GM19351 (cell line): ENCODE data around the gene DENND4C.
"Not testable (repeated sequence)": the region's sequence is repeated elsewhere in the genome, so short reads cannot be mapped to it uniquely, and the experiment has no call there.

Experiments used
- ATAC-seq: cut with Tn5 transposase; IDR thresholded peaks from one replicate; pipeline ENCODE4 v1.9.1; 2021; ENCODE audit warnings: mild to moderate bottlenecking, moderate library complexity; ENCODE audit not compliant: unreplicated experiment

DENND4C gene

DNA sequence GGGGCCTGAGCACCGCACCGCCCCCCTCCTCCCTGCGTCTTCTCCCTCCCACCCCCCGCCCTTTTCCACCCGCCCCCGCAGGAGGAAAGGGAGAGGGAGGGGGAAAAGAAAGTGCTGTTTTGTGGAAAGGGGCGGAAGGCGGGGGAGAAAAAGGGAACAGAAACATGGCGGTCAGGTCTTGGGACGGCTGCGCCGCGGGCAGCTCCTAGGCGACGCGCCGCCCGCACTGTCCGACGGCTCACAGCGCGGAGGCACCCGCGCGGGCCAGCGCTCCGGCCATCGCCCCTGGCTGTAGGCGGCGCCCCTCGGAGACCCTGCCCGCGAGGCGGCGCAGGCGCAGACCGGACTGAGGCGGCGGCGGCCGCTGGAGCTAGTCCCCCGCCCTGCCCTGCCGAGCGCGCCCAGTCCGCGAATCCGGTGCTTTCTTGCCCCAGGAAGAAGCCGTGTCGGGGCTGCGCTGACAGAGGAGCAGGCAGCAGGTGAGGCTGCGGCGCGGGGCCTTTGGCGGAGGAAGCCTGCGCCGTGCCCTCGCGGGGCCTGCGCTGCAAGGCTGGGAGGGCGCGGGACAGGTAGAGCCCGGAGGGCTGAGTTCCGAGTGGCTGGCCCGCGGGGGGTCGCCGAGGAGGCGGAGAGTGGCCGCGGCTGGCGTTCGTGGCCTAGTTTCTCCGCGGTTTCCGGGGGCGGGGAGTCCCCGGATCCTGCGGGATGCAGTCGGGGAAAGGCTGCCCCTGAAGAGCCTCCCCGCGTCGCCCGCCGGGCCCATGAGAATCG lies at the start of gene DENND4C:
Gene DENND4C (plus strand): TSS at position 339 of the 771 bp plus-strand sequence. CDS start 45,482 bp downstream, outside the sequence.
- peak; percentile 70 for ATAC-seq

DNA sequence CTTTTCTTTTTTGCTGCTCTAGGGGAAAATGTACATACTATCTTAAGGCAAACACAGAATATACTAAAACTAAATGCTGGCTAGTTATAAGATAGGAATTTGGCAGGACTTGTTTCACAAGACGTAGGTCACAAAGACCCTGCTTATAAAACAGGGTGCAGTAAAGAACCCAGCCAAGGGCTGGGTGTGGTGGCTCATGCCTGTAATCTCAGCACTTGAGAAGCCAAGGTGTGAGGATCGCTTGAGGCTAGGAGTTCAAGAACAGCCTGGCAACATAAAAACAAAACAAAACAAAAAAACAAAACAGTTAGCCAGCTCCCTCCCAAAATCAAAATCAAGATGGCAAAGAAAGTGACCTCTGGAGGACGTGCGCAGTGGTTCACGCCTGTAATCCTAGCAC lies 49.5 kb upstream of the DENND4C start:
- ATAC-seq, result no peak

DNA sequence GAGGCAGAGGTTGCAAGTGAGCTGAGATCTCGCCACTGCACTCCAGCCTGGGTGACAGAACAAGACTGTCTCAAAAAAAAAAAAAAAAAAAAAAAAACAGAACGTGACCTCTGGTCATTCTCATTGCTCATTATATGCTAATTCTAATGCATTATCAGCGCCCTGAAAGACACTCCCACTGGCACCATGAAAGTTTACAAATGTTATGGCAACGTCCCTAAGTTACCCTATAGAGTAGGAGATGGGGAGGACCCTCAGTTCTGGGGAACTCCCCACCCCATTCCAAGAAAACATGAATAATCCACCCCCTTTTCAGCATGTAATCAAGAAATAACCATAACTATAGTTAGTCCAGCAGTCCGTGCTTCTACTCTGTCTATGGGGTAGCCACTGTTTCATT lies 48.9 kb upstream of the DENND4C start:
- no peak for ATAC-seq

DNA sequence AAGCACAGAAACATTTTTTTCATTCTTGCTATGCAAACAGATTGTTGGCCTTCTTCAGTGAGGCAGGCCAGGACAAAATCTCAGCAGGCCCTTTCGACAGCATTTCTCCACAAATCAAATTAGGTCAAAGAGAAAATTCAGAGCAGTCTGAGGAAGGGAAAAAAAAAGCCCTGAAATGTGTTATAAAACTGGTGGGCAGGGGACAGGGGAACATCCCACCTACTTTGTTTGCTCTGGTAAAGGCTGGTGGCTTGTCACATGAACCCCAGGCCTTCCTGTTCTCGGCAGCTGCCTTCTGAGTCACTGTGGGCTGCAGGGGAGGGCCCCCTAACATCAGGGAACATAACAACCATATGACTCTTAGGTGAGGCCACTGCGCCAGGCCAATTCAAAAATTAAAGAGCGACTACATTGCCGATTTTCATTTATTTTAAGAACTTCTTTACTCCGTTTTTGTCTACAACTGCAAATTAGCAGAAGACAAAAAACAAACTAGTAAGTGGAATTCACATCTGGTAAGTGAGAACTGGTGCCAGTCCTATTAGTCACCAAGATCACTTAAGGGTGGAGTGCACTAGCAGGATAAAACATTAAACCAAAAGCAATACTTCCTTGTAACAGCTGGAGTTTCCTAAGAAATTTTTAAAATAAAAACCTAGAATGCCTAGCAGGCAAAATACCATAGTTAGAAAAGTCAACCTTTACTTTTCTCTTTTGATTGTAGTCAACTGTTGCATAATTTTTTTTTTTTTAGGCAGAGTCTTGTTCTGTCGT lies 46.2 kb upstream of the DENND4C start:
- ATAC-seq, result peak; percentile 99

DNA sequence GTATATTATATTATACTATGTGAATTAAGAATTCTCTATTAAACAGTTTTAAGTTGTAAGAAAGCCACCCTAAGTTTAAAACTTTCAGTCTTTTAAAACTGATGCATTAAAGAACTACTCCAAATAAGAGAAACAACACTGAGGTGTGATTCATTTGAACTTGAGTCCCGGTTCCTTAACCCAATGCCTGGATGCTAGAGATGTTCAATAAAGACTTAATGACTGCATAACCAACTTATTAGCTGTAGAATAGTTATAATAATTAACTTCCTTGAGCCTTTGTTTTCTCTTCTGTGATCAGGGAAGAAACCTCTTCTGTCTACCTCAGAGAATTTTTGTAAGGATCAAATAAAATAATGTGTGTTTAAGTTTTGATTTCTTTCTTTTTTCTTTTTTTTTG lies 45.3 kb upstream of the DENND4C start:
- ATAC-seq, result no peak

DNA sequence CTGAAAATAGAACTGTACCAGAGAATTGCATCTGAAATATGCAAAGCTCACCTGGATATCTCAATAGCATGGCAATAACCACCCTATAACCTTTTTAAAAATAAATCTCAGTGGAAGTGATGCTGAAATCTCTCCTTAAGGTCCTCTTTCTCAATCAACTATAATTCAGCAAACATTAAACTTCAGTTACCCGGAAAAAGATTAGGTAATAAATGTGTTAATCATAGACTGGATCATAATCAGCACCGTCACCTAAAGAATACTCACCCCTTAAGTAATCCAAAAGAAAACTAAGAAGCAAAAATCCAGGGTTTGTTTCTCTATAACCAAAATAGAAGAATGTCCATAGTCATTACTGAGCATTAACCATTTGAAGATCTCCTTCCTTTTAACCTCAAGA lies 44.3 kb upstream of the DENND4C start:
- no peak for ATAC-seq

DNA sequence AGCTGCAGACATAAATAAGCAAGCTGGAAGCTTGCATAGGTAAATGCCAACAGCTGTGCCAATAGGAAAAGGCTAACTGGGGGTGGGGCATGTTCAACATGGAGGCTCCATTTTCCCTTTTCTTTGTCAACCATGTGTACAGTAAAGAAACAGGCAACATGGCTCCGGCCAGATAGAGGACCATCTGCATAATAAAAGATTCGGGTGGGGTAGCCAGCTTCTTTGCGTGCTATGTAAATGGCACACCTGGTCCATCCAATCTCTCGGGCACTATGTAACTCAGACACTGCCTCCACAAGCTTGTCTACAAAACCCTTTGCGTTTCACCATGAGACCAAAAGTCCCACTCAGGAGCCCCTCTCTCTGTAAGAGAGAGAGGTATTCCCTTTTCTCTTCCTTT lies 41.7 kb upstream of the DENND4C start:
- ATAC-seq, result no peak

DNA sequence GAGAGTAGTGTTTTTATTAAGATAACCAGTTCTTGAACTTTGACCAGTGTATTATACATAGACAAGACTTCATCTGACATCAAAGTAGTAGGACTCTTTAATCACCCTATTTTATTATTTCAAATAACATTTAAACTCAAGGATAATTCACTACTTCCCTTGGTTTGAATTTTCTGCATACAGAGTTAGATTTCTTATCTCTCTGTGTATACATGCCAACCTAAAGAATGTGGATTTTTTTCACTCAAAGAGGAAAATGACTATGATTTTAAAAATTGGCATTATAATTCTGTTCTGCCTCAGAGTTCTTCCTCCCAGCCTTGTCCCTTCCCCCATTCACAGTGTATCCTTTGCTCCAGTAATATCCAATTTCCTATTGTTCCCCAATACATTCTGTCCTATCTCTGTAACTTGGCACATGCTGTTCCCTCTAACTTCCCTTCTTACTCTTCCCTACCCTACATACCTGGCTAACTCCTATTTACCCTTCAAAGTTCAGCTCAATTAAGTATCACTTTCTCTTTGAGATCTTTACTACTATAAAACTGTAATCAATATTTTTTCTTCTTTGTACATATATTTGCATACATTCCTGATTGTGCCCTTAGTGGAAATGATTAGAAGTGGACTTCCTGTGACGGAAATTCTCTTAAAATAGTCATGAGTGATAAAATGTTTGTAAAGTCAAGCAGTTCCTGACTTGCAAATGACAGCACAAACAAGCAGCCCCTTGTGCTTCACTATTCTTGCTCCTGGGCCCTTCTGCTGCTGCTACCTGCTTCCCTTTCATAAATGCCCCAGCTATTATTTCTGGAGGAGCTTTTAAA lies 38.1 kb upstream of the DENND4C start:
- no peak for ATAC-seq

DNA sequence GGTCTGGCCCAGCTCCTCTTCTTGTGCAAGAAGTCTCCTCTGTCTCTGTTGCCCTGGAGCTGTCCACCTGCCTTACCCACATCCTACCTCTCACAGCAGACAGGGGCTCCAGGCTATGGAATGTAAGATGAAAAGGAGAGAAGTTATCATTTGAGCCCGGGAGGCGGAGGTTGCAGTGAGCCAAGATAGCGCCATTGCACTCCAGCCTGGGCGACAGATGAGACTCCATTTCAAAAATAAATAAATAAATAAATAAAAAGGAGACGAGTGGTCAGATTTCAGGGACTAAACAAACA lies 37.5 kb upstream of the DENND4C start:
- no peak for ATAC-seq

DNA sequence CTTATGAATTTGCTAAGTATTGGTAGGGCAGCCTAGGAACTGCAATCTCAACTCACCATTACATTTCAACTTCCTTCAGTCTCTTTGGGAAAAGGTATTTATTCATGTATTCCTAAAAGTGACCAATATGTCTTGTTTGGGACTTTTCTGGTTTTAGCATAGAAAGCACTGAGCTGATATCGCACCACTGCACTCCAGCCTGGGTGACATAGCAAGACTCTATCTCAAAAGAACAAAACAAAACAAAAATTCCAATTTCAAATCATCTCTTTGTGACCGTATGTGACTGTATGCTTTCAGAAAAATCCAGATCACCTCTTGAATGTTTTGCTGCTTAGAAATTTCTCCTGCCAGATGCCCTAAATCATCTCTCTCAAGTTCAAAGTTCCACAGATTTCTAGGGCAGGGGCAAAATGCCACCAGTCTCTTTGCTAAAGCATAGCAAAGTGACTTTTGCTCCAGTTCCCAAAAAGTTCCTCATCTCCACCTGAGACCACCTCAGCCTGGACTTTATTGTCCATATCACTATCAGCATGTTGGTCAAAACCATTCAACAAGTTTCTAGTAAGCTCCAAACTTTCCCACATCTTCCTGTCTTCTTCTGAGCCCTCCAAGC lies 37.0 kb upstream of the DENND4C start:
- ATAC-seq, result not testable (repeated sequence)

DNA sequence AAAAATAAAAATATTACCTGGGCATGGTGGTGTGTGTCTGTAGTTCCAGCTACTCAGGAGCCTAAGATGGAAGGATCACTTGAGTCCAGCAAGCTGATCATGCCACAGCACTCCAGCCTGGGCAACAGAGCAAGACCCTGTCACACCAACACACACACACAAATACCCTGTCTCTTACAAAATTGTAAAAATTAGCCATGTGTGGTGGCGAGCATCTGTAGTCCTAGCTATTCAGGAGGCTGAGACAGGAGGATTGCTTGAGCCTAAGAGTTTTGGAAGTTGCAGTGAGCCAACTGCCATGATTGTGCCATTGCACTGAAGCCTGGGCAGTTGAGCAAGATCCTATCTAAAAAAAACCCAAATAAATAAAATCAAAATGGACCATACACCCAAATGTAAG lies 32.1 kb upstream of the DENND4C start:
- ATAC-seq, result no peak

DNA sequence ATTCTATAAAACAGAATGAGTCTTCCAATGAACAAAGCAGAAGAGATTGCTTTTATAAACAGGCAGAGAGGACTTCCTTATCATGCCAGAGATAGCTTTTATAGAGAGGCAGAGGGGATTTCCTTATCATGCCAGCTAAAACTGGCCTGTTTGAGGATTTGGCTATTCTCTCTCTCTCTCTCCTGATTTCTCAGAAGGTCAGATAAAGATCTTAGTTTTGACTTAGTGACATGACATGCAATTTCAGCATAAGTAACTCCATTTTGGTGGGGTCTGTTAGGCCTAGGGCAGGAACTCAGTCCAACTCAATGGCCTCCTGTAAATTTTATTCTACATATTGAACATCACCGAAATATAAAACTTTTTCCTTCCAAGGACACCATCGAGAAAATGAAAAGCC lies 31.5 kb upstream of the DENND4C start:
- ATAC-seq, result no peak

DNA sequence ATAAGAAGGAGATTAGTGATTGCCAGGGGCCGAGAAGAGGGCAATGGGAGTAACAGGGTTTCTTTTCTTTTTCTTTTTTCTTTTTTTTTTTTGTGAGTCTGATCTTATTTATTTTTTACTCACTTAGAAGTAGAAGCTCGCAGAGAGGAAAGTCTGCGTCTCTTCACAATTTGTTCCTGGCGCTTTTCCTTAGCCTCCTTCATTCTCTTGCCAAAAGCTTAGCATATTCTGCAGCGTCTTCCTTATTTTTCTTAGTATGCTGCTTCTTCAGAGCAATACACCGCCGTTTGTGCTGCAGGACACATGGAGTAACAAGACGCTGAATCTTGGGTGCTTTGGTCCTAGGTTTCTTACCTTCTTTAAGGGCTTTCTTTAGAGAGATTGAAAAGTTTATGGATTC lies 30.3 kb upstream of the DENND4C start:
- ATAC-seq, result no peak

DNA sequence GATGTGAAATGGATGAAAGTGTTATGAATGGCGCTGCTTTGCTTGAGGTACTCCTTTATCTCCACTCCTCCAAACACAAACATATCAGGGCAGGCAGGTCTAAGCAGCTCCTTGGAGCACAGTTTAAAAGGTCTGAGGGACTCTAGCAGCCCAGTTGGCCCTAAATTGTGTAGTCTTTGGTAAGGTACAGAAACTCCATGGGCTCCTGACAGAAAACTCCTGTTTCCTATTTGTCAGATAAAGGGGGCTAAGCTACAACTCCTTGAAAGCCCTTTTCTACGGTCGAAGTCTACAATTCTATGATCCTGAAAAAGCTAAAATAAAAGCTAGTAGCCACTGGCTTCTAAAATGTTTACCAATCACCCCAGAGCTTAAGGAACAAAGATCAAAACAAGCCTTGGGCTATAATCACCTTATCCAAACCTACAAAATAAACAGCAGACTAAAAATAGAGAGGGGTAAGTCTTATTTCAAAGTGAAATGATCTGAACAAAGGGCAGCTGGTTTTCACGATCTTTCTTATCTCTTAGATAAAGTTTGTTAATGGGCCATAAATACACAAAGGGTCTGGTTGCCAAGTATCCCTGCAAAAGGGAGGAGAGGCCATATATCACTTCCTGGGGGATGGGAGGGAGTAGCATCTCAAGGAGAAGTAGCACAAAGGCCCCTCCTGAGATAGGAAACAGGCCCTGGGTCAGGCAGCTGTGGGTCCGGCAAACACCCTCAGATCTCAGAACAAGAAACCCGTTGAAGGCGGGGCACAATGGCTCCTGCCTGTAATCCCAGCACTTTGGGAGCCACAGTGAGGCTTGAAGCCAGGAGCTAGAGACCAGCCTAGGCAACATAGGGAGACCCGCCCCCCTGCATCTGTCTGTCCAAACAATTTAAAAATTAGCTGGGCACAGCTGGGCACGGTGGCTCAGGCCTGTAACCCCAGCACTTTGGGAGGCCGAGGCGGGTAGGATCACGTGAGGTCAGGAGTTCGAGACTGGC lies 28.3 kb upstream of the DENND4C start:
- ATAC-seq, result no peak

DNA sequence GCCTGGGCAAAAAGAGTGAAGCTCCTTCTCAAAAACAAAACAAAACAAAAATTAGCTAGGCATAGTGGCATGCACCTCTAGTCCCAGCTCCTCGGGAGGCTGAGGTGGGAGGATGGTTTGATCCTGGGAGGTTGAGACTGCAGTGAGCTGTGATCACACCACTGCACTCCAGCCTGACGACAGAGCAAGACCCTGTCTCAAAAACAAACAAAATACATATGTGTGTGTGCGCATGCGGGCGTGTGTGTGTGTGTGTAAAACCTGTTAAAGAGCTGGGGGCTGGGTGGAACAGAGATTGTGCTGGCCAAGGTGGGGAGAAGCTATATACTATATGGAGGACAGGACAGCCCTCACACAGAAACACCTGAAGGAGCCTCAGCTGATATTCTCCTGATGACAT lies 27.4 kb upstream of the DENND4C start:
- no peak for ATAC-seq

DNA sequence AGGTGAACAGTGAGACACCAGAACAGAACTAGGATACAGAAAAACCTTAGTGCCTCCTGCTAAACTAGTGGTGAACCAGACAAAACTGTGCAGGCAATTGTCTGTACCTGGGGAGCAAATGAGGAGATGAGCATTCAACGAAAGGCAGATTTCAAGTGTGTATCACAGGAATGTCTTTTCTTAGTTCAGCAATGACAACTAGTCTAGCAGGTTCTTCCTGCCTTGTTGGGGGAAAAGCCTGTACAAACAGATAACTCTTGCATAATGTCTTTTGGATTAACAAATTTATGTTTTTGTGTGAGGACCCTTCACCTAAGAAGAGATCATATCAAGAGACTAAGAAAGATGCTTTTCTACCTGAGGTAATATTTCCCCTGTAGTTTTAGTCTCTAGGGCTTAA lies 21.8 kb upstream of the DENND4C start:
- no peak for ATAC-seq

DNA sequence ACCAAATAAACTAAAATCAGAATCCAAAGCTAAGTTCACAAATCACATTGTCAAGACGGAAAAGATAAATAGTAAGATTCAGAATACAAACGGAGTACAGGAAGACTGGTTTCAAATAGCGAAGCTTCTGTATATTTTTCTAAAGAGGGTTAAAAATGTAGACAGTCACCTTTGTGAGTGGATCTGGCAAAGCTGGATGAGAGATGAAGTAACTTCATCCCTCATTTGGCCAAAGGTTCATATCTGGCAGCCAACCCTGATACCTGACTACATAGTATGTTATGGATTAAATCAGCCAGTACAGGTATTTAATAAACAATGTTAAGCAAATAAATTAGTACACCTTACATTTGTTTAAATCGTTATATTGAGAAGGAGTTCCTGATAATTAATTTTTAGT lies 21.3 kb upstream of the DENND4C start:
- no peak for ATAC-seq

DNA sequence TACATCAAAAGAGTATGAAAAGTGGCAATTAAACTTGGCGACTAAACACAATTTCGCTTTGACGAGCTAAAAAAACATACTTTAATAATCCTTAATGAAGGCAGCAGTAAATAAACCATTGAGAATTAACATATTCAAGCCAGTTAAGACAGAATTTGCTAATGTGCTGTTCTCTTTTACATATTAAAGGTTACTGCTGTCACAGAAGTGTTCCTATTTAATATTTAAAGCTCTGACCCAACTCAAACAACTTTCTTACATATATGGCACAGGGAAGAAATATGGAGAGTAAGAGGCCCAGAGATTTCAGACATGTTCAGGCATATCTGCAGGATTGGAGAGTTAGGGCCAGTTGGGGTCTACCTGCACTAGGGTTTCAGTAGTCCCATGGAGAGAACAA lies 16.7 kb upstream of the DENND4C start:
- ATAC-seq, result no peak

DNA sequence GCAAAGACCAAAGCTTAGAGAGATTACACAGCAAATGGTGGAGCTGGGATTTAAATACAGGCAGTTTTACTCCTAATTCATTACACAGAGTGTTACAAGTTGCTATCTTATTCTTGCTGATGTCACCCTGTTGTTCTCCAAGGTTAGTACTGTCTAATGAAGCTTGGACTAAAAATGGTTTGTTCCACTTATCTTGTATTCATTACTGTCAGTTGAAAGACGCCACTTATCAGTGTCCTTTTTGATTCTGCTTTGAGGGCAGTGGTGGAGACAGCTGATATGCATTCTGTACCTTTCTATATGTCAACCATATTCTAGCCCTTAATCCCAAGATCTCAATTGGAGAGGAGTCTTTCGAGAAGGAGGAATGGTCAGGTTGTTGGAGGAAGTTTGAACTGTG lies 14.0 kb upstream of the DENND4C start:
- no peak for ATAC-seq

DNA sequence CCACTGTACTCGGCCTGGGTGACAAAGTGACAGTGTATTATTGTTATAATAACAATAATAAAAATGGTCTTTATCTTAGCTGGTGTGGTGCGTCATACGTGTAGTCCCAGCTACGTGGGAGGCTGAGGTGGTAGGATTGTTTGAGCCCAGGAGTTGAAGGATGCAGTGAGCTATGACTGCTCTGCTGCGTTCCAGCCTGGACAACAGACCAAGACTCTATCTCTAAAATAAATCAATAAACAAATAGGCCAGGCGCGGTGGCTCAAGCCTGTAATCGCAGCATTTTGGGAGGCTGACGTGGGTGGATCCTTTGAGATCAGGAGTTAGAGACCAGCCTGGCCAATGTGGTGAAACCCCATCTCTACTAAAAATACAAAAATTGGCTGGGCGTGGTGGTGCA lies 9.2 kb upstream of the DENND4C start:
- ATAC-seq, result no peak
